Measurements from ENCODE around the gene PODN. TPM values are rescaled to one million over a fixed set of nuclear protein-coding genes. Genes with fewer than 3 reads are reported as not detected.

The PODN gene
- total RNA-seq, 1 donor from 2014 or later, result 1.2 TPM

GRCh38 chr1:53133261-53134041 lies 71.4 kb downstream of the PODN start:
- no peak for DNase-seq

GRCh38 chr1:53134042-53134485 lies 72.1 kb downstream of the PODN start:
- DNase-seq, result no peak

Small RNA genes lying within 50 kb of the gene (small RNA-seq; reads per million reads assigned to genes)
- not detected for gene HIGD1AP11

Other genes starting within 250 kb of the PODN start
- gene ZYG11A, start 219.5 kb upstream of the PODN start, total RNA-seq, result 0.47 TPM
- 6.6 TPM for gene ECHDC2, start 140.5 kb upstream of the PODN start, total RNA-seq
- gene SCP2, start 134.9 kb upstream of the PODN start, total RNA-seq, result 72.7 TPM
- not detected for gene SLC1A7, start 80.4 kb downstream of the PODN start, total RNA-seq
- gene CPT2, start 134.6 kb downstream of the PODN start, total RNA-seq, result 4.2 TPM
- 48.4 TPM for gene CZIB, start 158.4 kb downstream of the PODN start, total RNA-seq
- 18.2 TPM for gene MAGOH, start 176.3 kb downstream of the PODN start, total RNA-seq

Measured in occipital lobe (tissue), 3 donors.